ENCODE data around the gene S100Z.
"Not testable (repeated sequence)": the region's sequence is repeated elsewhere in the genome, so short reads cannot be mapped to it uniquely, and the experiment has no call there.

The S100Z gene

GRCh38 chr5:76888733-76889300 is 39.0 kb downstream of the S100Z start:
- DNase-seq, result no peak

GRCh38 chr5:76893294-76893693 is 43.5 kb downstream of the S100Z start:
- no peak for DNase-seq

DNA sequence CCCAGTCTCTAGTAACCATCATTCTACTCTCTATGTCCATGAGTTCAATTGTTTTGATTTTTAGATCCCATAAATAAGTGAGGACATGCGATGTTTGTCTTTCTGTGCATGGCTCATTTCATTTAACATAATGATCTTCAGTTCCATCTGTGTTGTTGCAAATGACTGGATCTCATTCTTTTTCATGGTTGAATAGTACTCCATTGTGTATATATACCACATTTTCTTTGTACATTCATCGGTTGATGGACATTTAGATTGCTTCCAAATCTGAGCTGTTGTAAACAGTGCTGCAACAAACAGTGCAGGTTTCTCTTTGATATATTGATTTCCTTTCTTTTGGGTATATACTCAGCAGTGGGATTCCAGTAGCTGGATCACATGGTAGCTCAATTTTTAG is 46.4 kb downstream of the S100Z start:
- DNase-seq, result no peak

GRCh38 chr5:76901522-76901921 is 51.7 kb downstream of the S100Z start:
- DNase-seq, result no peak

GRCh38 chr5:76908166-76908565 is 58.4 kb downstream of the S100Z start:
- DNase-seq, result no peak

DNA sequence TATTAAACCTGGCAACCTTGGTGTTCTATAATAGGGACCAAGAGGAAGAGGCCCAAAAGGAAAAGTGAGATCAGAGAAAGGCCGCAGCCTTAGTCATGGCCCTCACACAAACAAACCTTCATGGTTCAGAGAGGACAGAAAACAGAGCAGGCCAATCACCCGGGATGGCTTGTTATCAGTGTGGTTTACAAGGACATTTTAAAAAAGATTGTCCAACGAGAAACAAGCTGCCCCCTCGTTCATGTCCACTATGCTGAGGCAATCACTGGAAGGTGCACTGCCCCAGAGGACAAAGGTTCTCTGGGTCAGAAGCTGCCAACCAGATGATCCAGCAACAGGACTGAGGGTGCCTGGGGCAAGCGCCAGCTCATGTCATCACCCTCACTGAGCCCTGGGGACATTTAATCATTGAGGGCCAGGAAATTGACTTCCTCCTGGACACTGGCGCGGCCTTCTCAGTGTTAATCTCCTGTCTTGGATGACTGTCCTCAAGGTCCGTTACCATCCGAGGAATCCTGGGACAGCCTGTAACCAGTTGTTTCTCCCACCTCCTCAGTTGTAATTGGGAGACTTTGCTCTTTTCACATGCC is 60.6 kb downstream of the S100Z start:
- not testable (repeated sequence) for DNase-seq

DNA sequence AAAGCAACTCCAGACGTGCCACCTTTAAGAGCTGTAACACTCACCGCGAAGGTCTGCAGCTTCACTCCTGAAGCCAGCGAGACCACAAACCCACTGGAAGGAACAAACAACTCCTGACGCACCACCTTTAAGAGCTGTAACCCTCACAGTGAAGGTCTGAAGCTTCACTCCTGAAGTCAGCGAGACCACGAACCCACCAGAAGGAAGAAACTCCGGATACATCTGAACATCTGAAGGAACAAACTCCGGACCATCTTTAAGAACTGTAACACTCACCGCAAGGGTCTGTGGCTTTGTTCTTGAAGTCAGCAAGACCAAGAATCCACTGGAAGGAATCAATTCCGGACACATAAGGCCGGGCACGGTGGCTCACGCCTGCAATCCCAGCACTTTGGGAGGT is 64.9 kb downstream of the S100Z start:
- not testable (repeated sequence) for DNase-seq

DNA sequence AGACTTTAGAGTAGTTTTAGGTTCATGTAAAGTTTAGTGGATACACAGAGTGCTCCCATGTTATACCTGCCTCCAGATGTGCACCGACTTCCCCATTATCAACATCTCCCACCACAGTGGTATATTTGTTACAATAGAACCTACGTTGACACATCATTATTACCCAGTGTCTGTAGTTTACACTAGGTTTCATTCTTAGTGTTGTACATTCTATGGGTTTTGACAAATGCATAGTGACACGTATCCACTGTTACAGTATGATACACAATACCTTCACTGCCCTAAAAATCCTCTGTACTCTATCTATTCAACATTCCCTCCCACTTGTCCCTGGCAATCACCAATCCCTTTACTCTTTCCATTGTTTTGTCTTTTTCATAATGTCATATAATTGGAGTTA is 68.7 kb downstream of the S100Z start:
- no peak for DNase-seq

GRCh38 chr5:76920491-76920890 is 70.7 kb downstream of the S100Z start:
- no peak for DNase-seq

GRCh38 chr5:76926329-76927105 is 76.7 kb downstream of the S100Z start:
- no peak for DNase-seq

GRCh38 chr5:76927961-76928360 is 78.1 kb downstream of the S100Z start:
- DNase-seq, result no peak

DNA sequence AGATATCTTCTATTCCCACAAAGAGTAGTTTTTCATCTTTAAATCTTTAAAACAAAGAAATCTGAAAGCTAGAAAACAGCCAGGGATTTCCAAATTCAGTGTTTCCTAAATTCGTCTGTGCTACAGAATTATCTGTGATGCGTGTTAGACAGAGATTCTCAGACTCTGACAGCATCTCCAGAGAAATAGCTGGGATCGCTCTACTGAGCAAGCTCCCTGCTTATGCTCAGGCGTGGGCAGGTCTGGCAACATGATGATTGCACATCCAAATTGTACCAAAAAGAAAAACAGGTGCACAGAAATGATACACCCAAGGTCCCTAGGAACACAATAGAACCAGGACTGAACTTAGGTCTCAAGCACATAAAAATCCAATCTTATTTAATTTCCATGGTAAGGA is 80.3 kb downstream of the S100Z start:
- no peak for DNase-seq

DNA sequence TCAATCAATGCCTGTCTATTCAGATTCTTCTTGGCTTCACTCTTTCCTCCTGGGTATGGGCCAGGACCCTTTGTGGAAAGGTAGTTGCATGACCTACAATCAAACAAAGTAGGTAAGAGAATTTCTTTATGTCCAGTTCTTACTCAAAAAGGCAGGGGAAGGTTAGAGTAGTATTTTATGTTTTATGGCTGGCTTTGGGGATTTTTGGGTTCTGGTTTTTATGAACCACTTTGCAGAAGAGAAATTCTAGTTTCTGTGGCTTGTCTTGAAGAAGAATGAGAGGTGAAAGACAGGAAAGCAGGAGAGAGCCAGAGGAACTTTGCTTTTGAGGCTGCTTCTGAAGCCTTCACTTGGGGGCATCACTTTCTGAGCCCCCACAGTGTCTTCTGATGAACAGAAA is 88.4 kb downstream of the S100Z start:
- DNase-seq, result no peak

GRCh38 chr5:76941000-76941399 is 91.2 kb downstream of the S100Z start:
- DNase-seq, result no peak

- no peak for DNase-seq
Measured at GRCh38 chr5:76941442-76941841, 91.6 kb downstream of the S100Z start.

DNA sequence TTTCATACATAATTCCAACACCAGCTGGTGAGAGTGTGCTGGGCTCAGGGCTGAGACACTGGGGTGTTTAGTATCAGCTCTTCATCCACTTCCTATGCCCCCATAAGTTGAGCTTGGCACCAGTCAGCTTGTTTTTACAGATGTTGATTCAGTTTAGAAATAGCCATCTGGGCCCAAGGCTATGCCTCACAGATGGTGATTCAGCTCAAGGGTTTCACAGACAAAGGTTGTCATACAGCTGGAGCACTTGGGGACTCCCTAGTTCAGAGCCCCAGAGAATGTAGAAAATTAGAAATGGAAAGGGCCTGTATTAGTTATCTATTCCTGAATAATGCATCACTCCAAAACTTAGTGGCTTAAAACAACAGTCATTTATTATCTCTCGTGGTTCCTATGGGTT is 92.8 kb downstream of the S100Z start:
- DNase-seq, result no peak

DNA sequence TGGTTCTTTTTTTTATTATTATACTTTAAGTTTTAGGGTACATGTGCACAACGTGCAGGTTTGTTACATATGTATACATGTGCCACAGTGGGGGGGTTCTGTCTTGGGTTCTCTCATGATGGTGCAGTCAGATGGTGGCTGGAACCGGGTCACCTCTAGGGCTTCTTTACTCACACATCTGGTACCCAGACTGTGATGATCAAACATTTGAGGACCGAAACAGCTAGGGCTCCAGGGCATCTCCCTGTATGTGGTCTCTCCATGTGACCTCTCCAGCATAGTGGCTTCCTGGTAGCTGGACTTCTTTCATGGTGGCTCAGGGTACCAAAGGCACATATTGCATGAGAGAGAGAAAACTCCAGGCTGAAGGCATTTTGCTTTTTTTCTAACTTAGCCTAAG is 93.2 kb downstream of the S100Z start:
- DNase-seq, result no peak

GRCh38 chr5:76944638-76945037 is 94.8 kb downstream of the S100Z start:
- DNase-seq, result no peak

GRCh38 chr5:76945238-76945637 is 95.4 kb downstream of the S100Z start:
- DNase-seq, result not testable (repeated sequence)

GRCh38 chr5:76946090-76946489 is 96.3 kb downstream of the S100Z start:
- no peak for DNase-seq

- DNase-seq, result no peak
Measured at GRCh38 chr5:76947082-76947503, 97.3 kb downstream of the S100Z start.

DNA sequence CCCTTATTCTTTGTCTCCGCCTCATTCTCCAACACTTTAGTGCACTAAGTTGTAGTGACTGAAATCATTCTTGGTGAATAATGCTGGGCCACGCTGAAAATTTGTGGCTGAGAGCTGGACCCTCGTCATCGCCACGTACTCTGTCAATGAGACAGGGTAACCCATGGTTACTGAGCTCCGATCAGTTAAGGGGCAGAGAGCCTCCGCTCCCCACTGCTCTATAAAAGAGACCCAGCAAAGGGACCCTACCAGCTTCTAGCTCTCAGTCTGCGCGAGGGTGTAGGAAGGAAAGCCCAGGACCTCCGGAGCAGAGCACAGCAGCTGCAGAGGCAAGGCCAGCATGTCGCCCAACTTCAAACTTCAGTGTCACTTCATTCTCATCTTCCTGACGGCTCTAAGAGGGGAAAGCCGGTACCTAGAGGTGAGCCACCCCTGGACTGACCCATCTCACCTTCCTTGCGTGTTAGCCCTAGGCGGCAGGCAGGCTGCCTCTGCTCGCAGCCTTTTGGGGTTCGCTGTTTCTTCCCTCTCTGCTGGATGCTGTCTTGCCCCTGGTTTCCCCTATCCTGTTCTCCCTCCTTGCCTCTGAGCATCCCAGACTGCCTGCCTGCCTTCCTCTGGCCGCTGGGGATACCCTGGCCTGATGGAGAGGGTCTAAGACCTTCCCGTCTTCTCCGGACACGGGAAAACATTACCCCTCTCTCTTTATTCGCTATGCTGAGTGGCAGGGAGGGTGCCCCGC is 103.2 kb downstream of the S100Z start, which contains the start of gene CRHBP:
Gene CRHBP, plus strand, starts transcription at position 251 of the 742 bp plus-strand sequence. Its CDS starts 90 bp downstream, at position 341.
- DNase-seq, result no peak

DNA sequence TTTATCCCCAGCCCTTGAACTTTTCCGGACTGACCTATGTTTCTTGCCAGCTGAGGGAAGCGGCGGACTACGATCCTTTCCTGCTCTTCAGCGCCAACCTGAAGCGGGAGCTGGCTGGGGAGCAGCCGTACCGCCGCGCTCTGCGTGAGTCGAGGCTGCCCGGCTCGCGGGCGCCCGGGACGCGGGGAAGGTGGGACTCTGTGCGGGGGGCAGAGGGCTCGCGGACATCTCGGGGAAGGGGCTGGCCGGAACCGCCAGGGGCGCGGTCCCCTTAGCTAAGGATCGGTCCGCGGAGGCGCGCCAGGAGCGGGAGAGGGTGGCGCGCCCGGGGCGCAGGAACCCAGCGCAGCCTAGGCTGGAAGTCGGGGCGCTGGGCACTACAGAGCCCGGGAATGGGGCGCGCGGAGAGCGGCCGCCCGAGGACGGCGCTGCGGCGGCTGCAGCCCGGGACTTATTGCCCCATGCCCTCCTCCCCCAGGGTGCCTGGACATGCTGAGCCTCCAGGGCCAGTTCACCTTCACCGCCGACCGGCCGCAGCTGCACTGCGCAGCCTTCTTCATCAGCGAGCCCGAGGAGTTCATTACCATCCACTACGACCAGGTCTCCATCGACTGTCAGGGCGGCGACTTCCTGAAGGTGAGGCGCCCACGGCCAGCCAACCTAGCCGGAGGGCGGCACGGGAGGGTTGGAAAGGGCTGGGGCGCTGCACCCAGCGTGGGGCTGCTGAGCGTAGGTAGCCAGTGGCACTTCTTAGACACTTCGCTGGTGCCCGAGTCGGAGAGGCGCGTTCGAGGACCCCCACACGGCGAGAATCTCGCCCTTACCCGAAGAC is 104.0 kb downstream of the S100Z start:
- DNase-seq, result no peak
